HCT116 (cell line): ENCODE data around the gene MTIF3. TPM values are rescaled to one million over a fixed set of nuclear protein-coding genes. Genes with fewer than 3 reads are reported as not detected.

Experiments used
- ATAC-seq: fragments of 200-7000 bp; cut with Tn5 transposase; 2 replicates; pipeline ENCODE4 v1.9.1; 2020; ENCODE audit warnings: mild to moderate bottlenecking, moderate library complexity
- BruUV-seq: library from RNA; stranded (reverse); fragments of 400-500 nt; replicated peaks from 2 replicates; lab custom pipeline; 2021; lab: Mats Ljungman, UMichigan
- CTCF ChIA-PET: fragments of 300-600 bp; sonication (Branson Sonifier 250); formaldehyde crosslinking; loops from one replicate; lab custom pipeline; 2021; ENCODE audit warnings: antibody characterized with exemption; lab: Charles Lee
- POLR2A ChIA-PET: fragments of 300-600, 350-600 bp; sonication (Branson Sonifier 250); formaldehyde crosslinking; loops from one replicate; lab custom pipeline; 2021; ENCODE audit warnings: antibody characterized with exemption; lab: Charles Lee
- RAD21 ChIA-PET, 2 experiments: fragments of 300-600 bp; sonication (Branson Sonifier 250); formaldehyde crosslinking; loops; one replicate each; lab custom pipeline; 2023; ENCODE audit warnings: low total read pairs in 2 of 2; ENCODE audit not compliant: uncharacterized antibody in 2 of 2, unreplicated experiment in 2 of 2, low non-redundant PET in 1 of 2; lab: Charles Lee
- DNase-seq: peaks from one replicate; pipeline ENCODE4 v3.0.0-alpha.2; 2010; ENCODE audit warnings: low read depth, low spot score
- H2AFZ ChIP-seq: fragments of 200-600 bp; shearing (Covaris generic), sonication (generic); 2 replicates; pipeline ENCODE4 v1.6.1; 2017; ENCODE audit warnings: low read depth, mixed run types, mixed read lengths, antibody characterized with exemption, low read length; ENCODE audit not compliant: poor library complexity, severe bottlenecking
- H3K27ac ChIP-seq: 2 replicates; pipeline ENCODE4 v1.5.1; 2012; ENCODE audit warnings: low read depth, low read length
- H3K27me3 ChIP-seq: fragments of 200-600 bp; sonication (generic); 2 replicates; pipeline ENCODE4 v1.6.1; 2016; ENCODE audit warnings: mixed run types, low read length, mixed read lengths; ENCODE audit not compliant: insufficient read depth
- H3K36me3 ChIP-seq, 2 experiments: fragments of 200-500 bp in 1 of 2; fragments of 200-600 bp in 1 of 2; sonication (Bioruptor generic) in 1 of 2; sonication (generic) in 1 of 2; 2 replicates each; pipeline versions ENCODE4 v1.5.1 to v1.6.1; 2014 to 2016; ENCODE audit warnings: low read length in 2 of 2, inconsistent platforms in 1 of 2, mixed read lengths in 1 of 2, mixed run types in 1 of 2; ENCODE audit not compliant: insufficient read depth in 2 of 2, control insufficient read depth in 1 of 2
- H3K4me1 ChIP-seq, 2 experiments: fragments of 200-600 bp in 1 of 2; sonication (generic) in 1 of 2; 2 replicates each; pipeline versions ENCODE4 v1.5.1 to v1.6.1; 2012 to 2017; ENCODE audit warnings: low read length in 2 of 2, inconsistent platforms in 1 of 2, mild to moderate bottlenecking in 1 of 2, mixed read lengths in 1 of 2, mixed run types in 1 of 2, moderate library complexity in 1 of 2; ENCODE audit not compliant: insufficient read depth in 2 of 2, control insufficient read depth in 1 of 2
- H3K4me2 ChIP-seq: fragments of 200-600 bp; sonication (generic); 2 replicates; pipeline ENCODE4 v1.6.1; 2017; ENCODE audit warnings: mixed run types, low read length, mixed read lengths
- H3K4me3 ChIP-seq, 2 experiments: fragments of 200-600 bp in 1 of 2; sonication (generic) in 1 of 2; replicated peaks in 1 of 2; 2 replicates each; pipeline ENCODE4 v1.5.1; 2011 to 2016; ENCODE audit warnings: low read length in 2 of 2, control low read depth in 1 of 2, low read depth in 1 of 2, mild to moderate bottlenecking in 1 of 2, mixed read lengths in 1 of 2, mixed run types in 1 of 2
- H3K79me2 ChIP-seq: fragments of 200-600 bp; sonication (generic); 2 replicates; pipeline ENCODE4 v1.6.1; 2017; ENCODE audit warnings: mild to moderate bottlenecking, mixed run types, low read length, moderate library complexity, mixed read lengths; ENCODE audit not compliant: insufficient read depth
- H3K9ac ChIP-seq: fragments of 200-600 bp; sonication (generic); 2 replicates; pipeline ENCODE4 v1.6.1; 2016; ENCODE audit warnings: low read length, mixed read lengths
- H3K9me2 ChIP-seq: fragments of 200-600 bp; sonication (generic), shearing (Covaris generic); 2 replicates; pipeline ENCODE4 v1.6.1; 2017; ENCODE audit warnings: mixed run types, mild to moderate bottlenecking, moderate library complexity; ENCODE audit not compliant: insufficient read depth
- H3K9me3 ChIP-seq, 2 experiments: fragments of 200-500 bp in 1 of 2; fragments of 200-600 bp in 1 of 2; sonication (Bioruptor generic) in 1 of 2; sonication (generic) in 1 of 2; 2 replicates each; pipeline ENCODE4 v1.6.1; 2014 to 2017; ENCODE audit warnings: low read length in 2 of 2, mixed read lengths in 2 of 2, inconsistent platforms in 1 of 2, low read depth in 1 of 2, mild to moderate bottlenecking in 1 of 2, mixed run types in 1 of 2, moderate library complexity in 1 of 2; ENCODE audit not compliant: control insufficient read depth in 1 of 2, insufficient read depth in 1 of 2
- H4K20me1 ChIP-seq: fragments of 200-600 bp; sonication (generic), shearing (Covaris generic); 2 replicates; pipeline ENCODE4 v1.6.1; 2017; ENCODE audit warnings: mixed run types, mild to moderate bottlenecking, moderate library complexity; ENCODE audit not compliant: insufficient read depth
- CEBPB ChIP-seq: IDR thresholded peaks from 2 replicates; pipeline ENCODE4 v1.6.1; 2012; ENCODE audit warnings: low read depth
- ELF1 ChIP-seq: IDR thresholded peaks from 2 replicates; pipeline ENCODE4 v1.6.1; 2012; ENCODE audit warnings: low read depth, borderline replicate concordance
- JUND ChIP-seq: IDR thresholded peaks from 2 replicates; pipeline ENCODE4 v1.6.1; 2012
- POLR2A ChIP-seq: IDR thresholded peaks from 2 replicates; pipeline ENCODE4 v1.7.0; 2011; ENCODE audit warnings: borderline replicate concordance; ENCODE audit not compliant: insufficient read depth, insufficient read length; ENCODE audit errors: extremely low read depth
- POLR2AphosphoS5 ChIP-seq: IDR thresholded peaks from 2 replicates; pipeline ENCODE4 v1.6.1; 2011; ENCODE audit warnings: mild to moderate bottlenecking, low read depth, low read length, moderate library complexity
- SIN3A ChIP-seq: IDR thresholded peaks from 2 replicates; pipeline ENCODE4 v1.6.1; 2012; ENCODE audit warnings: low read depth
- SP1 ChIP-seq: IDR thresholded peaks from 2 replicates; pipeline ENCODE4 v1.6.1; 2012; ENCODE audit warnings: low read depth
- SRF ChIP-seq: IDR thresholded peaks from 2 replicates; pipeline ENCODE4 v1.6.1; 2012; ENCODE audit warnings: low read depth
- YY1 ChIP-seq: IDR thresholded peaks from 2 replicates; pipeline ENCODE4 v1.6.1; 2011; ENCODE audit warnings: low read length, low read depth, moderate library complexity, mild to moderate bottlenecking; ENCODE audit not compliant: insufficient replicate concordance; ENCODE audit errors: extremely low read depth
- ZFX ChIP-seq: fragments of 450-650 bp; IDR thresholded peaks from 2 replicates; pipeline ENCODE4 v1.6.1; 2017
- intact Hi-C: fragments of 100-400 bp; cut with micrococcal nuclease; formaldehyde crosslinking; loops from 2 replicates; pipeline ENCODE4 v1.10.0; 2022
- total RNA-seq: library from RNA; stranded (reverse); gene quantifications from one replicate; pipeline ENCODE4 v1.2.1, GENCODE V29; 2021; ENCODE audit not compliant: unreplicated experiment

MTIF3 gene
- total RNA-seq, 1 experiment from 2014 or later, result 27.8 TPM

GRCh38 chr13:27432611-27433210, 17.7 kb downstream of the MTIF3 start:
- H3K9me3 ChIP-seq, result no peaks in the 10 kb centered on the region
- peaks cover 49 to 69% of the 10 kb centered on the region in 2 experiments for H3K36me3 ChIP-seq
- ATAC-seq, result no peak
- ChIA-PET CTCF (no interaction called here), RAD21 (no interaction called here), POLR2A (no interaction called here)
- no TSS peak for BruUV-seq
- H3K4me1 ChIP-seq, result peaks cover 4 to 7% of the 10 kb centered on the region in 2 experiments
- no peaks in the 10 kb centered on the region; the same call in 1 of the 2 replicates for H4K20me1 ChIP-seq
- no peak overlapping the region for H3K4me2 ChIP-seq
- no peak overlapping the region for H3K9ac ChIP-seq
- no peak overlapping the region for H2AFZ ChIP-seq
- intact Hi-C loops, result no loop called here
- H3K27ac ChIP-seq, result no peak overlapping the region
- DNase-seq, result no peak
- no peaks in the 10 kb centered on the region for H3K27me3 ChIP-seq
- no peak overlapping the region for H3K4me3 ChIP-seq
- peaks cover 20% of the 10 kb centered on the region; the same call in 1 of the 2 replicates for H3K79me2 ChIP-seq
- TF ChIP-seq SP1 (no peak), POLR2A (no peak), ELF1 (no peak), CEBPB (no peak), POLR2AphosphoS5 (no peak), SRF (no peak), SIN3A (no peak), YY1 (no peak), JUND (no peak)
- no peaks in the 10 kb centered on the region for H3K9me2 ChIP-seq

- ChIA-PET RAD21 (no interaction called here), CTCF (no interaction called here), POLR2A (no interaction called here)
- no peak for DNase-seq
- no peaks in the 10 kb centered on the region for H3K9me2 ChIP-seq
- H4K20me1 ChIP-seq, result no peaks in the 10 kb centered on the region; the same call in 1 of the 2 replicates
- no peaks in the 10 kb centered on the region for H3K27me3 ChIP-seq
- no peak overlapping the region for H2AFZ ChIP-seq
- no TSS peak for BruUV-seq
- H3K4me1 ChIP-seq, result peaks cover 9 to 12% of the 10 kb centered on the region in 2 experiments
- H3K79me2 ChIP-seq, result peaks cover 25% of the 10 kb centered on the region; the same call in 1 of the 2 replicates
- H3K27ac ChIP-seq, result no peak overlapping the region
- H3K36me3 ChIP-seq, result peaks cover 49 to 69% of the 10 kb centered on the region in 2 experiments
- no peaks in the 10 kb centered on the region for H3K9me3 ChIP-seq
- intact Hi-C loops, result no loop called here
- no peak for ATAC-seq
- H3K9ac ChIP-seq, result no peak overlapping the region
- TF ChIP-seq ZFX (no peak), POLR2A (no peak), ELF1 (no peak)
- TF ChIP-seq, all 23 proteins: peak for 0
- Histone ChIP-seq H3K4me2 (no peak overlapping the region), H3K4me3 (no peak overlapping the region)
These were observed 18.2 kb downstream of the MTIF3 start for GRCh38 chr13:27432180-27432579.
